ENCODE results near the gene AK8.
A peak's percentile ranks its signal among the peaks of the same experiment; 100 is the strongest.

The AK8 gene

GRCh38 chr9:132862533-132862932, 15.6 kb downstream of the AK8 start:
- TF ChIP-seq CTCF (IDR thresholded peaks at IDR 0.05; ENCODE audit: low read depth, low read length), result no peak
- DNase-seq (ENCODE audit: low read depth in 2 of 2), result no peak
- H3K4me3 ChIP-seq (replicated peaks in 1 of 2; ENCODE audit: low read depth in 2 of 2, low read length in 2 of 2), result no peak overlapping the region

- H3K4me3 ChIP-seq (replicated peaks in 1 of 2; ENCODE audit: low read depth in 2 of 2, low read length in 2 of 2), result no peak overlapping the region
- no peak for DNase-seq (ENCODE audit: low read depth in 2 of 2)
- TF ChIP-seq CTCF (IDR thresholded peaks at IDR 0.05; ENCODE audit: low read depth, low read length), result no peak
These were observed 16.4 kb downstream of the AK8 start for GRCh38 chr9:132861666-132862065.

GRCh38 chr9:132858751-132859150, 19.3 kb downstream of the AK8 start:
- TF ChIP-seq CTCF (IDR thresholded peaks at IDR 0.05; ENCODE audit: low read depth, low read length), result no peak
- DNase-seq (ENCODE audit: low read depth in 2 of 2), result no peak
- H3K4me3 ChIP-seq (replicated peaks in 1 of 2; ENCODE audit: low read depth in 2 of 2, low read length in 2 of 2), result no peak overlapping the region

GRCh38 chr9:132857616-132858342, 20.3 kb downstream of the AK8 start:
- TF ChIP-seq CTCF (IDR thresholded peaks at IDR 0.05; ENCODE audit: low read depth, low read length), result peak; percentile 13
- peak; percentile 23 to 55 for DNase-seq (ENCODE audit: low read depth in 2 of 2)
- no peak overlapping the region for H3K4me3 ChIP-seq (replicated peaks in 1 of 2; ENCODE audit: low read depth in 2 of 2, low read length in 2 of 2)

GRCh38 chr9:132857031-132857430, 21.1 kb downstream of the AK8 start:
- no peak overlapping the region for H3K4me3 ChIP-seq (replicated peaks in 1 of 2; ENCODE audit: low read depth in 2 of 2, low read length in 2 of 2)
- DNase-seq (ENCODE audit: low read depth in 2 of 2), result peak; percentile 59 to 92
- TF ChIP-seq CTCF (IDR thresholded peaks at IDR 0.05; ENCODE audit: low read depth, low read length), result no peak

- H3K4me3 ChIP-seq (replicated peaks in 1 of 2; ENCODE audit: low read depth in 2 of 2, low read length in 2 of 2), result no peak overlapping the region
- TF ChIP-seq CTCF (IDR thresholded peaks at IDR 0.05; ENCODE audit: low read depth, low read length), result no peak
- DNase-seq (ENCODE audit: low read depth in 2 of 2), result no peak
These were observed 22.2 kb downstream of the AK8 start for GRCh38 chr9:132855904-132856303.

GRCh38 chr9:132854832-132855231, 23.3 kb downstream of the AK8 start:
- no peak overlapping the region for H3K4me3 ChIP-seq (replicated peaks in 1 of 2; ENCODE audit: low read depth in 2 of 2, low read length in 2 of 2)
- no peak for TF ChIP-seq CTCF (IDR thresholded peaks at IDR 0.05; ENCODE audit: low read depth, low read length)
- DNase-seq (ENCODE audit: low read depth in 2 of 2), result no peak
